Measurements from ENCODE around the gene CTNNA3.

- TF ChIP-seq CTCF (IDR thresholded peaks at IDR 0.05) (no peak), POLR2A (IDR thresholded peaks at IDR 0.05) (no peak)
Observed at GRCh38 chr10:67015225-67015624, 680.8 kb downstream of the CTNNA3 start.
